ENCODE measurements around the gene MX2. TPM values are rescaled to one million over a fixed set of nuclear protein-coding genes. Genes with fewer than 3 reads are reported as not detected.

Gene MX2
- total and polyA plus RNA-seq, 12 donors: 0.44 to 31.3 (median 4.8) TPM

DNA sequence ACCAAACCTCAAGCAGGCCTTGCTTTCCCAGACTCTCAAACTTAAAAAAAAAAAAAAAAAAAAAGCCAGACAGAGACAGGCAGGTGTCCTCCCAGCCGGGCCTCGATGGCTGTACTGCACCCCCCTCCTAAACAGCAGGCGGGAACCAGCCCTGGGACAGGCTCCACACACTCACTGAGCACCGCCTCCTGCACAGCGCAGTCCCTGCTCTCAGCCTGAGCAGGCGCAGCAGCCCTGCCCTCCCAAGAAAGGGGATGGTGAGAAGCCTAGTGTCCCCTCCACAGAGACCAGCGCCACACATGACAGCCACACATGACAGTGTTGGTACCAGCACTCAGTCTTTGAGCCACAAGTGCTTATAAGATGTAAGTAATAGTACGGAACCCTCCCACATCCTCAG, 11.9 kb downstream of the MX2 start:
- no peak overlapping the region for H3K4me3 ChIP-seq
- no peaks in the 10 kb centered on the region for H3K27me3 ChIP-seq
- no peaks in the 10 kb centered on the region for H3K36me3 ChIP-seq (replicated peaks in 1 of 2)
- H3K4me1 ChIP-seq (replicated peaks in 1 of 2): no peaks in the 10 kb centered on the region
- 82 to 92% (median 89%) methylated on average over 8 of the region's 8 CpGs for WGBS, 4 donors
- no peak overlapping the region for H3K27ac ChIP-seq
- no peak for DNase-seq
- intact Hi-C loops (cut with DNase I): no loop called here
- TF ChIP-seq POLR2A (IDR thresholded peaks at IDR 0.05): no peak
- TF ChIP-seq, protein P1, sequence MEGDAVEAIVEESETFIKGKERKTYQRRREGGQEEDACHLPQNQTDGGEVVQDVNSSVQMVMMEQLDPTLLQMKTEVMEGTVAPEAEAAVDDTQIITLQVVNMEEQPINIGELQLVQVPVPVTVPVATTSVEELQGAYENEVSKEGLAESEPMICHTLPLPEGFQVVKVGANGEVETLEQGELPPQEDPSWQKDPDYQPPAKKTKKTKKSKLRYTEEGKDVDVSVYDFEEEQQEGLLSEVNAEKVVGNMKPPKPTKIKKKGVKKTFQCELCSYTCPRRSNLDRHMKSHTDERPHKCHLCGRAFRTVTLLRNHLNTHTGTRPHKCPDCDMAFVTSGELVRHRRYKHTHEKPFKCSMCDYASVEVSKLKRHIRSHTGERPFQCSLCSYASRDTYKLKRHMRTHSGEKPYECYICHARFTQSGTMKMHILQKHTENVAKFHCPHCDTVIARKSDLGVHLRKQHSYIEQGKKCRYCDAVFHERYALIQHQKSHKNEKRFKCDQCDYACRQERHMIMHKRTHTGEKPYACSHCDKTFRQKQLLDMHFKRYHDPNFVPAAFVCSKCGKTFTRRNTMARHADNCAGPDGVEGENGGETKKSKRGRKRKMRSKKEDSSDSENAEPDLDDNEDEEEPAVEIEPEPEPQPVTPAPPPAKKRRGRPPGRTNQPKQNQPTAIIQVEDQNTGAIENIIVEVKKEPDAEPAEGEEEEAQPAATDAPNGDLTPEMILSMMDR (IDR thresholded peaks at IDR 0.05): no peak
- H3K9me3 ChIP-seq (replicated peaks in 1 of 3): no peaks in the 10 kb centered on the region

DNA sequence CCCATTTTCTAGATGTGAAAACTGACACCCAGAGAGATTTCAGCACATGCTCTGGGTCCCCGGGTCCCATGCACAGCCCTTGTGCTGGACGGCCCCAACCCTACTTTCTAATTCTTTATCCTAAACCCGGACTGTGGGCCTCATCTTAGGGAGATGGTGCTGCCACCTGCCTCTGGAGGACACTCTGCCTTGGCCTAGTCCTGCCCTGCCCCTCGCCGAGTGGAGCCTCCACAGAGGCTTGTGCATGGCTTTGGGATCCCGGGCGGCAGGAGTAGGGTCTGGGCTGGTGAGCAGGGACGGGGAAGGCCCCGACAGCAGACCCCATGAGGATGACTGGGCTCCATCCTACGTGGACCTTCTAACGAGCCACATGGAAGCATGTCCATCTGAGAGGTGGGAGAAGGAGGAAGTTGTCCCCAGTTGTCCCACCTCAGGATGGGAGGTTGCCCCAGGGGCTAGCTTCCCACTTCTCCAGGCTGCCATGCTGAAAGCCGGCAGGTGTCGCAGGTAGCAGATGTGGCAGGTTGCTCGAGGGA, 12.4 kb downstream of the MX2 start:
- Histone ChIP-seq H3K4me1 (replicated peaks in 1 of 2) (no peaks in the 10 kb centered on the region), H3K36me3 (replicated peaks in 1 of 2) (no peaks in the 10 kb centered on the region), H3K9me3 (replicated peaks in 1 of 3) (no peaks in the 10 kb centered on the region), H3K4me3 (no peak overlapping the region), H3K27ac (no peak overlapping the region), H3K27me3 (no peaks in the 10 kb centered on the region)
- 90 to 95% (median 93%) methylated on average over 9 to 14 of the region's 14 CpGs for WGBS, 4 donors
- no peak for DNase-seq
- intact Hi-C loops (cut with DNase I): no loop called here
- TF ChIP-seq, protein P1 (IDR thresholded peaks at IDR 0.05): no peak
- no peak for TF ChIP-seq POLR2A (IDR thresholded peaks at IDR 0.05)

DNA sequence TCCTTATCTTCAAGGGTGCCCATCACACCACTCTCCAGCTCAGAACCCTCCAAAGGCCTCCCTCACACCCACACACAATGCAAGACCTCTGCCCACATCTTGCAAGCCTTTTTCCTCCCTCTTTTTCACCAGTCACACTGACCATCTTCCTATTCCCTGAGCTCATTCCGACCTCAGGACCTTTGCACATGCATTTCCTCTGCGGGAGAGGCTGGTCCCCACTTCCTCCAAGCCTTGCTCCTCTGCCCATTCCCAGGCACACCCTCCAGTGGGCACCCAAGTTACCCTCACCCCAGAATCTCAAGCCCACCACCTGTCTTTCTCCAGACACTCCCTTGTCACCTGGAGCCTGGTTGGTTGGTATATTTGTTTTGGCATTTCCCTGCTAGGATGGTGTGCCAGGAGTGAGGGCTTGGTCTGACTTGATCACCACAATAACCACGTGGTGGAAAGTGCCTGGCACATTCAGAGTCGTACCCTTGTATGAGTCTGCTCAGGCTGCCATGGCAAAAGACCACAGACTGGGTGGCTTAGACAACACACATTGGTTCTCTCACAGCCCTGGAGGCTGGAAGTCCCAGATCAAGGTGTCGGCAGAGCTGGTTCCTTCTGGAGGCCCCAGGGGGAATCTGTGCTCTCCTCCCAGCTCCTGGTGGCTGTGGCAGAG, 13.2 kb downstream of the MX2 start:
- Histone ChIP-seq H3K9me3 (replicated peaks in 1 of 3) (no peaks in the 10 kb centered on the region), H3K27ac (no peak overlapping the region), H3K4me1 (replicated peaks in 1 of 2) (no peaks in the 10 kb centered on the region), H3K36me3 (replicated peaks in 1 of 2) (no peaks in the 10 kb centered on the region), H3K4me3 (no peak overlapping the region), H3K27me3 (no peaks in the 10 kb centered on the region)
- 72 to 88% (median 85%) methylated on average over 4 to 5 of the region's 5 CpGs for WGBS, 4 donors
- intact Hi-C loops (cut with DNase I): no loop called here
- no peak for DNase-seq
- no peak for TF ChIP-seq POLR2A (IDR thresholded peaks at IDR 0.05)
- TF ChIP-seq, protein P1 (IDR thresholded peaks at IDR 0.05): no peak

DNA sequence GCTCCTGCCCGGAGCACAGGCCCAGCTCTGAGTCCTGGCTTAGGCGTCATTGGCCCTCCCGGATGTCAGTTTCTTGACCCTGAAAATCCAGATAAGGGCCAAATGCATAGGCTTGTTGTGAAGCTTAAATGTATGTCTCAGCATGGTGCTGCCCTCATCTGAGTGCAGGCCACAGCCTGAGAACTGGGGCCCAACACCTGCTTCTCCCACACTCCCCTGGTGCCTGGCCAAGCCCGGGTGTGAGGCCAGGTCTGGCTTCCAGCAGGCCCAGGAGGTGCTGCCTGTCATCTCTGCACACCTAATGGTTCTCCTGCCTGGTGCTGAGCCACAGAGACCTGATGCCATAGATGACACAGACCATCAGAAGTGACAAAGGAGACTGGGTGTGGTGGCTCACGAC, 14.0 kb downstream of the MX2 start:
- no peak overlapping the region for H3K4me3 ChIP-seq
- TF ChIP-seq, protein P1 (IDR thresholded peaks at IDR 0.05): no peak
- TF ChIP-seq POLR2A (IDR thresholded peaks at IDR 0.05): no peak
- DNase-seq: no peak
- H3K36me3 ChIP-seq (replicated peaks in 1 of 2): no peaks in the 10 kb centered on the region
- 60 to 88% (median 72%) methylated on average over 5 of the region's 5 CpGs for WGBS, 4 donors
- H3K27ac ChIP-seq: no peak overlapping the region
- H3K9me3 ChIP-seq (replicated peaks in 1 of 3): no peaks in the 10 kb centered on the region
- no peaks in the 10 kb centered on the region for H3K4me1 ChIP-seq (replicated peaks in 1 of 2)
- no peaks in the 10 kb centered on the region for H3K27me3 ChIP-seq
- intact Hi-C loops (cut with DNase I): no loop called here

Data from adrenal gland (tissue), 12 donors.